NCI-H1930 (cell line): Measurements from ENCODE around the gene MCF2L2.

ENCODE experiments used
- DNase-seq, 2 experiments: peaks; one replicate each; lab custom pipeline; 2025; lab: John Stamatoyannopoulos, UW

Gene MCF2L2

GRCh38 chr3:183327343-183327742, 101.1 kb downstream of the MCF2L2 start:
- DNase-seq, result no peak

DNA sequence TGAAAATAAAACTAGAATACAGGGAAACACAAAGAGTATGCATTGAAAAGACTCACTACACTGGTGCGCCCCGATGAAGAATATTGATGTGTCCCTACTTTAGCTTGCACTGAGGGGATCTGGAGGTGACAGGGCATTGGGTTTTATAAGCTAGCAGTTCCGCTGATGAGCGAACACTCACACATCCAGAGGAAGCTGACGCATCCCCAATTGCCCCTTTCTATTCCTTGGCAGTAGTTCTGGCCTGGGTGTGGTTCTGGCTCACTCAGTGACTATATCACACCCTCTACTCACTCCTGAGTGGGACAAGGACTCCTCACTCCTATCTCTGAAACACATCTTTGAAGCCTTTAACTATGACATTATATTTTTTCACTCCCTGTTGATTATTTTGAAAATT, 104.3 kb downstream of the MCF2L2 start:
- no peak for DNase-seq

GRCh38 chr3:183319371-183319770, 109.0 kb downstream of the MCF2L2 start:
- DNase-seq, result no peak

DNA sequence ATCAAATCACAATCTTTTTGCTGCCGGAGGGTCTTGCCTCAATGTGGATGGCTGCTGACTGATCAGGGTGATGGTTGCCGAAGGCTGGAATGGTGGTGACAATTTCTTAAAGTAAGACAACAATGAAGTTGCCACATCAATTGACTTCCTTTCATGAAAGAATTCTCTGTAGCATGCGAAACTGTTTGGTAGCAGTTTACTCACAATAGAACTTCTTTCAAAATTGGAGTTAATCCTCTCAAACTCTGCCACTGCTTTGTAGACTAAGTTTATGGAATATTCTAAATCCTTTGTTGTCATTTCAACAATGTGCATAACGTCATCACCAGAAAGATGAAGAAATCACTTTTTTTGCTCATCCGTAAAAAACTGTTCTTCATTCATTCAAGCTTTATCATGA, 109.5 kb downstream of the MCF2L2 start:
- no peak for DNase-seq

GRCh38 chr3:183317886-183318865, 110.2 kb downstream of the MCF2L2 start:
- no peak for DNase-seq

DNA sequence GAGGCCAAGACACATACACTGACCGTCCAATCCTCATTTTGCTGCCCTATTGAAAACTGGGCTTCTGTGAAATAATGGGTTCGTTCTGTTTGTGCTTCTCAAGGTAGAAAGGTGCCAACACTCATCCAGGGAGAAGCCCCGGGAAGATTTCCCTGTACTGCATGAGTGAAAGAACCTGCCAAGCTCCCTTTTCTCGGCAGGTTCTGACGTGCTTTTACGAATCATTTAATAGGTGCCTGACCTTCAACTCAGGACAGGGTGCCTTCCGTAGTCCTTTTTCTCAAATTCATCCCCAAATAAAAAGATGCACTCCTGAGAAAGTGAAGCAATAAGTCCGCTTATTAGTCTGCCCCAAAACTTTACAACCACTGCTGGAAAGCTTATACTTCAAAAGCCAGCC, 111.1 kb downstream of the MCF2L2 start:
- no peak for DNase-seq

DNA sequence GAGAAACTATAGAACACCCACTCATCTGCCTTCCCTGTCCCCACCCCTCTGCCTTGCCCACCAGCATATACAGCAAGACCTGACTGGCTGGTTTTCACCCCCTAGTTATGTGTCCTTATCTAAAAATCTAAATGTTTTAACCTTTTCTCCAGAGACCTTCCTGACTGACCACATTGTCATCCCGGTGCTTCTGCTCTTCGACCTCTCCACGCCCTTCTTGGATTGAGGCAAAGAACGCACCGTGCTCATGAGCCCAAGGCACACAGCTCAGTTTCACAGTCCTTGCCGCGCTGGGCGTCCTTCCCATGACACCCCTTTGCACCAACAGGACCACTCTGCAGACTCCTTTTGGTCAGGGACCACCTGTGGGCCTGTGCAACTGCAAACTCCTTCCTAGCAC, 112.7 kb downstream of the MCF2L2 start:
- no peak for DNase-seq

DNA sequence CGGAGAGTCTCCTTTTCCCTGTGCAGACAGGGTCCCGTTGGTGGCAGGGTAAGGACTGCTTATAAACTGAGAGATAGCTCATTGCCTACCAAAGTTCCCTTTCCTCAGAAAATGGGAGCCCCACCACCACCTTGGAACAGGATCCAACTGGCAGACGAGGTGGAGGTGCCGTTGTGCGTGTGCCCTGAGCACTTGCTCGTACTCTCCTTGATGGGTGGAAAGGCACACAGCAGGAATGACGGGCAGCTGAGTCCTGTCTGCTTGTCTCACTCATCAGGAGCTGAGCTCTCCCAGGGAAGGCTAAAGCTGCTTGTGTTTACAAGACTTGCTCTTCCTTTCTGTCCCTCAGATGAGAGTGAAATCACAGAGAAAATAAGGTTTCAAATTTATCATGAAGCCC, 114.7 kb downstream of the MCF2L2 start:
- DNase-seq, result no peak

DNA sequence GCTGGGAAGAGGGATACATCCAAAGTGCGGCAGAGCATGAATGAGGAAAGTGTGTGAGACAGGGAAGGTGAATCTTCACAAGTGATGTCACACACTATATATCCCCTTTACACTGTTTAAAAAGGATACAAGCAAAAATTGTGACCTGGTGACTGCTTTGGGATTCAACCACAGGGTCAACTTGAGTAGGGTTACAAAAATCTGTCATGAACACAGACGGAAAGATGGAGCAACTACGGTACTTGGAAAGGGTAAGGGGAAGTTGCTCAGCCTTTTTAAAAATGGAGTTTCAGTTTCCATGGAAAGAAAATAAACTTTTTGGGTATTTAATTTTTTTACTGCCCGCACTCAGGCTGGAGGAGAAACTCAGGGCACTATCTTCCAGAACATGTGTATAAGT, 115.1 kb downstream of the MCF2L2 start:
- no peak for DNase-seq

GRCh38 chr3:183312433-183312832, 116.0 kb downstream of the MCF2L2 start:
- no peak for DNase-seq

DNA sequence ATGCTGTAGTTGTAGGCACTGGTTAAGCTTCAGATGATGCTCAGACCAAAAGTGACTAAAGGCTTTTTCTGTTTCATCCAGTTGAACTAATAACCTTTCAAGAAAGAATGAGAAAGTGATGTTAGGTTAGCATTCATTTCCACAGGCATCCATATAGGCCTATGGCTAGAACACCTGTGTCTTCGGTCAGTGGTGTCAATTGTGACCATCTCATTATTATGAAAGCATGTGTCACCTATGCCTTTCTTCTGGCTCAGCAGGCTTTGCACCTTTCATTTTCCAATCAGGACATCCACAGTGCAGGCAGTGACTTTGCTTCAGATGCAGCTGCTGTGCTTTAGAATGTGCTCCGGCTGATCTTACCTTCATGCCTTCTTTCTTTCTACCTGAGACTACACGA, 117.5 kb downstream of the MCF2L2 start:
- DNase-seq, result no peak

DNA sequence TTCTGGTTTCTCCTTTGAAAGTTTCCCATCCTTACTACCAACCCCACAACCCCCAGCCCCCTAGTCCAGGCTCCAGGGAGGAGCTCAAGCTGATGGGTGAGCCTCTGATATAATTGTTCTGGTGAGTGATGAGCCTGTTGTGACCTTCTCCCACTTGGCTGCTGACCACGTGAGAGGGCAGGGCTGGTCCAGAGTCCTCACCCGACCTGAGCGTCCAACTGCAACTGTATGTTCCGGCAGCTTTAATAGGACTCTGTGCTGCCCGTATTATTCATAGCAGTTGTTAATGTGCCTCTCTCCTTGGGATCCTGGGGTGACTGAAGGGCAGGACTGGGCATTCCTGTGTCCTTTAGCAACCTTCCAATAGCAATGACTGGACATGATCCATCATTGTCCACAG, 119.1 kb downstream of the MCF2L2 start:
- DNase-seq, result no peak

DNA sequence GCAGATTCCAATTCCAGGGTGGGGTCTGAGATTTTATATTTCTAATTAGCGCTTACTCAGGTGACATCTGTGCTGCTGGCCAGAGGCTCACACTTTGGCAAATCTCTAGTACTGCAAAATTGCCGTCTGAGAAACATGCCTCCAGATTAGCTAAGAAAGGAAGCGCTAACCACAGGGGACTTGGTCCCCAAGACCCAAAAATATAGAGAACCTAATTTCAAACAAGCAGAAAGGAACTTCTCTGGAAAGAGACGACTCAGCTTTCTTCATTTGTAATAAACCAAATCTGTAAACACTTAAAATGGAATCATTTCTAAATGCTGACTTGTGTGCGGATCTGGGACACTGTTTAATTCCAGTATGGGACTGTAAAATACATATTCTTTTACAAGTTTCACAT, 119.7 kb downstream of the MCF2L2 start:
- no peak for DNase-seq

DNA sequence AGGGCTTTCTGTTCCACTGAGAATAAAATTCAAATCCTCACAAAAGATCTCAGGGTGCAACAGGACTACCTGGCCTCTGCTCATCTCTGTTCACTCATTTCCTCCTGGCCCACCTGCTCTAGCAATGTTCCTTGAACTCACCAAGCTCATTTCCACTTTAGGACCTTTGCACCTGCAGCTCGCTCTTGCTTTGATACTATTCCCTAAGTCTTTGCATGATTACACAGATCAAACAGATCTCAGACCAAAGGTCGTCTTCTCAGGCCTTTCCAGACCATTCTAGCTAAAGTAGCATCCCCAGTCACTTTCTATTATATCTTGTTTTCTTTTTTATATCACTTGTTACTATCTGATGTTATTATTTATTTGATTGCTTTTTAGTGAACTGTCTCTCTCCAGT, 120.7 kb downstream of the MCF2L2 start:
- no peak for DNase-seq

DNA sequence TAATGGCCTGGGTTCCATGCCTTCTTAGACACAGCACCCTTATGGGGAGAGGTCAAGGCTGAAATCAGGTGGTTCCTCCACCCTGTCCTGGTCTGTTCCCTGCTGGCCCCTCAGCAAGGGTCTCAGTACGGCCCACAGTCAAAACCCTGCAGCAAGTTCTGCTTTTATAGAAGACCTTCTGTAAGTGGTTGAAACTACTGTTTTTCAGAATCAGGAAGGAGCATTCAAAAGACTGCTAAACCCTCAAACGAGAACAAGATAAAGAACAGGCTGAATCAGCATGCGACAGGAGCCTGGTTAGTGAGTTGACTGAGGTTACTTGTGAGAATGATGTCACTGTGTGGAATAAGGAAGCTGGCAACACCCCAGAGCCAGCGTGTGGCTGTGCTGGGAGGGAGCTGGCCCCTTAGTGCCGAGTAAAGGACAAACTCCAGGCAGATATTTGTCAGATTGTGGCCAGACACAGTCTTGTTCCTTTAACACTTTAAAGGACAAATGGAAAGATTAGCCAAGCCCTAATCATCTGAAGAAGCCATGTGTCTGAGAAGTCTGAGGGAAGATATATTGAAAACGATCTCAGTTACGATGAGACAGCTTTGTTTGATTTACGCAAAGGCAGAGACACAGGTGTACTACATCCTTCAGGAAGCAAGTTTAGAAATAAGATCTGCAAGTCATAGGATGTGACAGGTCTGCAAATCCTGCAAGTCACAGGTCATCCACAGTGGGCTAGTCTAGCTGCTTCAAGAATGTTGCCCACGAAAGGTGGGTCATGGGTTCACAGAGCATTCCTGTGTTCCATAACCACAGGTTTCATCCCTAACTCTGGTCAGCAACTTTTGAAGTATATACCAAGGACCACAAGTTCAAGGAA, 121.4 kb downstream of the MCF2L2 start:
- DNase-seq, result no peak

DNA sequence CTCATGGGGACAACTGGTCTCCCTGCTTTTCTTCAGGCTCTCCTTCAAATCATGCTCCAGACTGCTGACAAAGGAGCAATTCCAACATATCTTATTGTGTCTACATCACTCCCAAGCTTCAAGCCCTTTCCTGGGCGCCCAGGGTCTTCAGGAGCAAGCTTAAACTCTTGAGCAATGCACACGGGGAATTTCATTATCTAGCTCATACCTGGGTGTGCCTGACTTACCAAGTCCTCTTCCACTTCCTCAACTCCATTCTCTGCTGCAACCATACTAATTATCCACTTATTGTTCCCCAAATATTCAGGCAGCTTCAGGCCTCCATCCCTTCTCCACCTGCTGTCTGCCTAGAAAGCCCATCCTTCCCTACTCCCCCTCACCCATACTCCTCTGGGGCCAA, 124.7 kb downstream of the MCF2L2 start:
- no peak for DNase-seq

GRCh38 chr3:183301937-183302580, 126.4 kb downstream of the MCF2L2 start:
- DNase-seq, result no peak

GRCh38 chr3:183300996-183301562, 127.3 kb downstream of the MCF2L2 start:
- no peak for DNase-seq

DNA sequence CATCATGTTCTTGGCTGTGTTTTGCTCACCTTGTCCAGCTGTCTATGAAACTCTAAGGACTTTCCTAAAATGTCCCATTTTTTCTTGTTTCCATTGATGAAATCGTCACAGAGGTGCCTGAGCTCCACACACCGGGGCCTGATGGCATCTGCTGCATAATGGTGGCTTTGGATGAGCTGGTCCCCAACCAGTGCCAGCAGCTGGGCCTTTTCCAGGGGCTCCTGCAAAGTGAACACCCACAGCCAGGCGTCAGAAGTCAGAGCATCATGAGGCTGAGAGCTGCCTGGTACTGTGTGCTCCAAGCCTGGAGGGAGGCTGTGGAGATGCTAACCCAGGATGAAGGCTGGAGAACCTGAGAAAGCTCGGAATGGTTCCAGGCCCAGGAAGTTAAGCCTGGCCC, 128.4 kb downstream of the MCF2L2 start:
- no peak for DNase-seq

- DNase-seq, result no peak
Measured at GRCh38 chr3:183298701-183299153, 129.7 kb downstream of the MCF2L2 start.

DNA sequence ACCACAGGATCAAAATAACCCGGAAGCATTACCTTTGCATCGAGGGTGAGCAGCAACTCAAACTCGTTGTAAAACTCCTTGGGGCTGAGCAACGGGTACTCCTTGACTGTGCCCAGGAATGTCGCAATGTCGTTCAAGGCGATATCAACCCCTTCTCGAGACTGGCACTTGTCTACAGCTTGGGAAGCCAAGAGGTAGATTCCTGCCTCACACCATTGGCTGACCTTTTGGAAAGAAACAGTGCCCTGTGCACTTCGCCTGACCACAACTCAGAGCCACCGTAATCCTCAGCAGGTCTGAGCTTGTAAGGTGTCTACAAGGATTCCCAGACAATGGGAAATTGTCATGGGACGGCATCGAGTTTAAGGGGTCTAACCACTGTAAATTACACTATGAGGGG, 131.5 kb downstream of the MCF2L2 start:
- no peak for DNase-seq

DNA sequence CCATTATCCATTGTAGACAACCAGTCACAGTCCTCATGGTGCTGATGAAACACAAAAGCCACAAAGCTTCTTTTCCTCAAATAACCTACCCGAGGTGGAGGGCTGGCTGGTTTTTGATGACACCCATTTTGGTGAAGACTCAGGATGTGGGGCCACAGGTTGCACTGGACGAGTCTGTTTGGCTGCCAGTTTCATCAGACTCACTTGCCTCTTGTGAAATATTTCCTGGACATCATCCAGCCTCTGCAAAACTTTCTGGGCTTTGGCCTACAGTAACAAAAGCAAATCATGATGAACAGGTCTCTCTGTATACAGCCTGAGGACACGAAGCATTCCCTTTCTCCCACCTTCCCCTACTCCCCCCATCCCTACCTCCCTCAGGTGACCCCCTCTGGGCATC, 133.2 kb downstream of the MCF2L2 start:
- DNase-seq, result no peak
